ENCODE results near the gene TTBK1. TPM values are rescaled to one million over a fixed set of nuclear protein-coding genes. Genes with fewer than 3 reads are reported as not detected.

TTBK1 gene
- total RNA-seq, 1 experiment from 2014 or later, result not detected

- H3K27ac Mint-ChIP-seq (ENCODE audit: low read depth, unreplicated experiment), result no peak overlapping the region
Observed at GRCh38 chr6:43260791-43261190, 17.5 kb downstream of the TTBK1 start.

GRCh38 chr6:43261198-43261597, 17.9 kb downstream of the TTBK1 start:
- DNase-seq (ENCODE audit: unreplicated experiment), result no peak
- CTCF ChIA-PET, result interaction anchor here (0.6 to 1.8 kb wide), 3 partner anchors 74 to 245 kb away, joined by 3 to 10 read pairs (median 4); no protein-coding TSS in a partner anchor
- intact Hi-C loops (cut with micrococcal nuclease), result no loop called here
- Mint-ChIP-seq H3K27ac (ENCODE audit: low read depth, unreplicated experiment) (no peak overlapping the region), H3K9me3 (ENCODE audit: unreplicated experiment) (no peaks in the 10 kb centered on the region), H3K4me3 (ENCODE audit: unreplicated experiment) (no peak overlapping the region), H3K4me1 (ENCODE audit: insufficient read depth, unreplicated experiment) (peaks cover 4% of the 10 kb centered on the region), H3K36me3 (ENCODE audit: insufficient read depth, unreplicated experiment) (no peaks in the 10 kb centered on the region), H3K27me3 (ENCODE audit: insufficient read depth, unreplicated experiment) (peaks cover 10% of the 10 kb centered on the region)
- POLR2A ChIA-PET, result no interaction called here
- BruUV-seq (replicated peaks), result no TSS peak
- TF ChIP-seq CTCF (IDR thresholded peaks at IDR 0.05; ENCODE audit: unreplicated experiment), result no peak

More at GRCh38 chr6:43260791-43261190, 17.5 kb downstream of the TTBK1 start:
- no TSS peak for BruUV-seq (replicated peaks)
- TF ChIP-seq CTCF (IDR thresholded peaks at IDR 0.05; ENCODE audit: unreplicated experiment), result no peak
- no peak overlapping the region for H3K4me3 Mint-ChIP-seq (ENCODE audit: unreplicated experiment)
- peaks cover 10% of the 10 kb centered on the region for H3K27me3 Mint-ChIP-seq (ENCODE audit: insufficient read depth, unreplicated experiment)
- ChIA-PET CTCF (interaction anchor here (1.5 kb wide), 1 partner anchor 246 kb away, joined by 4 read pairs; no protein-coding TSS in a partner anchor), POLR2A (no interaction called here)
- DNase-seq (ENCODE audit: unreplicated experiment), result no peak
- peaks cover 4% of the 10 kb centered on the region for H3K4me1 Mint-ChIP-seq (ENCODE audit: insufficient read depth, unreplicated experiment)
- H3K9me3 Mint-ChIP-seq (ENCODE audit: unreplicated experiment), result no peaks in the 10 kb centered on the region
- intact Hi-C loops (cut with micrococcal nuclease), result no loop called here
- H3K36me3 Mint-ChIP-seq (ENCODE audit: insufficient read depth, unreplicated experiment), result no peaks in the 10 kb centered on the region

- Mint-ChIP-seq H3K36me3 (ENCODE audit: insufficient read depth, unreplicated experiment) (no peaks in the 10 kb centered on the region), H3K4me1 (ENCODE audit: insufficient read depth, unreplicated experiment) (peaks cover 4% of the 10 kb centered on the region), H3K9me3 (ENCODE audit: unreplicated experiment) (no peaks in the 10 kb centered on the region), H3K4me3 (ENCODE audit: unreplicated experiment) (no peak overlapping the region), H3K27me3 (ENCODE audit: insufficient read depth, unreplicated experiment) (peaks cover 10% of the 10 kb centered on the region), H3K27ac (ENCODE audit: low read depth, unreplicated experiment) (no peak overlapping the region)
- no peak for TF ChIP-seq CTCF (IDR thresholded peaks at IDR 0.05; ENCODE audit: unreplicated experiment)
- no peak for DNase-seq (ENCODE audit: unreplicated experiment)
- no TSS peak for BruUV-seq (replicated peaks)
- intact Hi-C loops (cut with micrococcal nuclease), result no loop called here
- ChIA-PET POLR2A (interaction anchor here (0.6 to 0.7 kb wide), 2 partner anchors 180 to 234 kb away, joined by 3 read pairs; no protein-coding TSS in a partner anchor), CTCF (interaction anchor here (0.5 to 1.8 kb wide), 7 partner anchors 11 to 905 kb away, joined by 3 to 10 read pairs (median 3); no protein-coding TSS in a partner anchor)
Observed at GRCh38 chr6:43262000-43262779, 18.9 kb downstream of the TTBK1 start.

- Mint-ChIP-seq H3K4me3 (ENCODE audit: unreplicated experiment) (no peak overlapping the region), H3K27me3 (ENCODE audit: insufficient read depth, unreplicated experiment) (peaks cover 10% of the 10 kb centered on the region), H3K36me3 (ENCODE audit: insufficient read depth, unreplicated experiment) (no peaks in the 10 kb centered on the region), H3K4me1 (ENCODE audit: insufficient read depth, unreplicated experiment) (peaks cover 4% of the 10 kb centered on the region), H3K9me3 (ENCODE audit: unreplicated experiment) (no peaks in the 10 kb centered on the region), H3K27ac (ENCODE audit: low read depth, unreplicated experiment) (no peak overlapping the region)
- ChIA-PET POLR2A (interaction anchor here (0.6 to 1.2 kb wide), 2 partner anchors 15 to 179 kb away, joined by 3 read pairs; no protein-coding TSS in a partner anchor), CTCF (interaction anchor here (0.5 to 1.8 kb wide), 7 partner anchors 10 to 362 kb away, joined by 3 to 10 read pairs (median 3); no protein-coding TSS in a partner anchor)
- no peak for TF ChIP-seq CTCF (IDR thresholded peaks at IDR 0.05; ENCODE audit: unreplicated experiment)
- intact Hi-C loops (cut with micrococcal nuclease), result loop anchor here (1.0 kb wide), 2 partner anchors 71 to 243 kb away; no protein-coding TSS in a partner anchor
- BruUV-seq (replicated peaks), result no TSS peak
- DNase-seq (ENCODE audit: unreplicated experiment), result no peak
Observed at GRCh38 chr6:43262780-43263313, 19.6 kb downstream of the TTBK1 start.
